Ectodermal cell (in vitro differentiated cells): ENCODE measurements around the gene DDX51.

Experiments
- H3K27ac ChIP-seq: 2 replicates; pipeline ENCODE4 v1.7.0; 2013; ENCODE audit warnings: mild to moderate bottlenecking, low read depth, low read length; ENCODE audit not compliant: insufficient read depth, poor library complexity, severe bottlenecking
- H3K27me3 ChIP-seq: 2 replicates; pipeline ENCODE4 v1.7.0; 2013; ENCODE audit warnings: mild to moderate bottlenecking, low read length; ENCODE audit not compliant: insufficient read depth, control insufficient read depth, poor library complexity, severe bottlenecking
- H3K36me3 ChIP-seq: one replicate; pipeline ENCODE4 v1.7.0; 2013; ENCODE audit warnings: low read length; ENCODE audit not compliant: control insufficient read depth, insufficient read depth
- H3K4me1 ChIP-seq: one replicate; pipeline ENCODE4 v1.7.0; 2013; ENCODE audit warnings: low read length; ENCODE audit not compliant: control insufficient read depth, insufficient read depth
- H3K4me3 ChIP-seq: 2 replicates; pipeline ENCODE4 v1.7.0; 2013; ENCODE audit warnings: low read depth, low read length, control low read depth; ENCODE audit not compliant: insufficient read depth
- H3K9me3 ChIP-seq: 2 replicates; pipeline ENCODE4 v1.7.0; 2013; ENCODE audit warnings: mild to moderate bottlenecking, low read length, moderate library complexity; ENCODE audit not compliant: control insufficient read depth
- WGBS, 2 experiments: methylation state at CpG; one replicate each; pipeline ENCODE4 v1.1.7; 2013; ENCODE audit warnings: missing lambda C conversion rate in 2 of 2; 5-methylcytosine and 5-hydroxymethylcytosine counted together

The DDX51 gene

DNA sequence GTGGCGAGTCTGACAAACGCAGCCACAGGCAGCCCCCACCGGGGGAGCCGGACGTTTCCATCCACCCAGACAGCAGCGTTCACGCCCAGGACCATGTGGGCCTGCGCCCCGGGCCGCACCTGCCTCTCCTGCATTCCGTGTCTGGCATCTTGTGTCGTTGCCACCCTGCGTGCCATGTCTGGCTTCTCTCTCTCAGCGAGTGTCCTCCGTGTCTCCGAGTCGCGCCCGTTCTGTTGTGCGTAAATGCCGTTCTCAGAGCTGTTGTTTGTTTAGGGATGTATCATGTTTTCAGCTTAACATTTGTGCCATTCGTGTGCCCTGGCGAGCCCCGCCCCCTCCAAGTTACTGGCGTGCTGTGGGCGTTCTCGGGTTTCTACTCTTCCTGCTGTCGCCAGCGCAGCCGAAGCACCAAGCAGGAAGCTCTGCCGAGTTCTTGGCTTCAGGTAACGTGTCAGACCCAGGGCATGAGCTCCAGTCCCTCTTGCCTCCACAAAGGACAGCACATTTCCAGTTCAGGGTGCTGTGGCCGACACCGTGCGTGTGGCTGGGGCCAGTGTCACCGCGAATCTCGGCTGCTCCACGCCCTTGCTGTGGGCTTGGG lies 34.8 kb upstream of the DDX51 start:
- Histone ChIP-seq H3K36me3 (no peaks in the 10 kb centered on the region), H3K4me1 (no peaks in the 10 kb centered on the region), H3K9me3 (no peaks in the 10 kb centered on the region), H3K27me3 (peaks cover 7% of the 10 kb centered on the region), H3K4me3 (no peak overlapping the region), H3K27ac (no peak overlapping the region)
- 76 to 77% methylated on average over 39 of the region's 39 CpGs for WGBS, 2 experiments

DNA sequence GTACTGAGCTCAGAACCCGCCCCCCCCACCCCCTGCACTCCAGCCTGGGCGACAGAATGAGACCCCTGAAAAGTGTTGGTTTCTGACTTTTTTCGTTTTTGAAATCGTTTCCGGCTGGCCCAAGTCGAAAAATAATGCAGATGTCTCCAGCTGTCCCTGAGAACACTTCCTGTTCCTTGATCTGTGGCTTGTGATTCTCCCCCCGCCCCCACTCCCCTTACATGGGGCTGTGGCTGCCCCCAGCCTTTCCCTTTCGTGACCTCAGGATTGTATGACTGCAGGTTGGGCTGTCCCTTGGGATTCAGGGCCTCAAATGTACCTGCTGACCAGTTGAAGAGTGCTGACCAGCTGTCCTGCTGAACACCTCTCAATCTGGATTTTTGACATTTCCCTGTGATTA lies 34.2 kb upstream of the DDX51 start:
- H3K9me3 ChIP-seq: no peaks in the 10 kb centered on the region
- H3K4me3 ChIP-seq: no peak overlapping the region
- H3K4me1 ChIP-seq: no peaks in the 10 kb centered on the region
- H3K27me3 ChIP-seq: peaks cover 5% of the 10 kb centered on the region
- no peak overlapping the region for H3K27ac ChIP-seq
- WGBS, 2 experiments: 60 to 62% methylated on average over 8 of the region's 8 CpGs
- no peaks in the 10 kb centered on the region for H3K36me3 ChIP-seq

DNA sequence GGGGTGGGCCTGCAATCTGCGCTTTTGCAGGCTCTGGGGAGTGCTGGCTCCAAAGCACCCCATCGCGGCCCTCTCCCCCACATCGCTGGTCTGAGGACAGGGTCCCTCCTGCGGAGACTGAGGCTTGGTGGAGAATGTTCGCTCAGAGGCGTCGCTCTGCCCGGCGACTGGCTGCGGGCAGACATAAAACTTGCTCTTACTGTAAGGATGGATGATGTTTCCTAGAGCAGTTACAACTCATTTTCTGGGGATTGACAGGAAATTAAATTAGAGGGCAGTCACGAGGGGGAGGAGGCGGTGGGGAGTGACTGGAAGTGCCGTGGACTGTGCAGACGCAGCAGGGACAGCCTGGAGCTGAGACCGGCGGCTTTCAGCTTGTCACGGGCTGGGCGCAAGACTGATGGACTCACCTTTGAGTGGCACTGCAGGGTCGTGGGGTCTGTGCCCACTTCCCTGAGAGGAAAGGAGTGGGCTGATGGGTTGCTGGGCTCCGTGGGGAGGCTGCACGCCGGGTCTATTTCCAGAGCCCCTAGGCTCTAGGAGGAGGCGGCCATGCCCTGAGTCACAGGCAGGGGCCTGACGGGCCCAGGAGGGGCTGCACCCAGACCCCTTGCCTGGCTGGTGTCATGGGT lies 32.9 kb upstream of the DDX51 start:
- H3K4me1 ChIP-seq: no peaks in the 10 kb centered on the region
- H3K27ac ChIP-seq: no peak overlapping the region
- H3K36me3 ChIP-seq: no peaks in the 10 kb centered on the region
- H3K4me3 ChIP-seq: no peak overlapping the region
- no peaks in the 10 kb centered on the region for H3K9me3 ChIP-seq
- WGBS, 2 experiments: 87 to 88% methylated on average over 25 of the region's 25 CpGs
- H3K27me3 ChIP-seq: peaks cover 5% of the 10 kb centered on the region

DNA sequence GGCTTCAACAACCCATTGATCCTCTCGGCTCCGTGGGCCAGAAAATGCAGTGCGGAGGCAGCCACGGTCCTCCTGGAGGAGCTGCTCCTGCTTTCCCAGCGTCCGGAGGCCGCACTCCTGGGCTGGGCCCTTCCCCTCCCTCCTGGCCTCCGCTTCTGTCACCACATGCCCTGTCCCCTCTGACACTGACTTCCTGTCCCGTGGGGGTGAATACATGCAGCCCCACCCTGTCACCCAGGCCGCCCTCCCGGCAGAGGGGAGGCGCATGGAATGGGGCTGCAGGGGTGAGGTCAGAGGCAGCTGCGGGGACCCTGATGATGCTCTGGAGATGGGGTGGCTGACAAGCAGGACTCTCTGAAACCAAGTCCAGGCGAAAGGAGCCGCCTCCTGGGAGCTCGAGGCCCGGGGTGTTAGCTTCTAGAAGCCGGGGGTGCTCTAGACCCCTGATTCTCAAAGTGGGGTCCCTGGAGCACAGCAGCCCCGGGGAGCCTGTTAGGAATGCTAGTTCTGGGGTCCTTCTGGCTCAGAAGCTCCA lies 32.3 kb upstream of the DDX51 start:
- no peak overlapping the region for H3K27ac ChIP-seq
- no peaks in the 10 kb centered on the region for H3K36me3 ChIP-seq
- no peaks in the 10 kb centered on the region for H3K9me3 ChIP-seq
- H3K4me1 ChIP-seq: no peaks in the 10 kb centered on the region
- H3K4me3 ChIP-seq: no peak overlapping the region
- peaks cover 5% of the 10 kb centered on the region for H3K27me3 ChIP-seq
- WGBS, 2 experiments: 87 to 88% methylated on average over 19 of the region's 19 CpGs

DNA sequence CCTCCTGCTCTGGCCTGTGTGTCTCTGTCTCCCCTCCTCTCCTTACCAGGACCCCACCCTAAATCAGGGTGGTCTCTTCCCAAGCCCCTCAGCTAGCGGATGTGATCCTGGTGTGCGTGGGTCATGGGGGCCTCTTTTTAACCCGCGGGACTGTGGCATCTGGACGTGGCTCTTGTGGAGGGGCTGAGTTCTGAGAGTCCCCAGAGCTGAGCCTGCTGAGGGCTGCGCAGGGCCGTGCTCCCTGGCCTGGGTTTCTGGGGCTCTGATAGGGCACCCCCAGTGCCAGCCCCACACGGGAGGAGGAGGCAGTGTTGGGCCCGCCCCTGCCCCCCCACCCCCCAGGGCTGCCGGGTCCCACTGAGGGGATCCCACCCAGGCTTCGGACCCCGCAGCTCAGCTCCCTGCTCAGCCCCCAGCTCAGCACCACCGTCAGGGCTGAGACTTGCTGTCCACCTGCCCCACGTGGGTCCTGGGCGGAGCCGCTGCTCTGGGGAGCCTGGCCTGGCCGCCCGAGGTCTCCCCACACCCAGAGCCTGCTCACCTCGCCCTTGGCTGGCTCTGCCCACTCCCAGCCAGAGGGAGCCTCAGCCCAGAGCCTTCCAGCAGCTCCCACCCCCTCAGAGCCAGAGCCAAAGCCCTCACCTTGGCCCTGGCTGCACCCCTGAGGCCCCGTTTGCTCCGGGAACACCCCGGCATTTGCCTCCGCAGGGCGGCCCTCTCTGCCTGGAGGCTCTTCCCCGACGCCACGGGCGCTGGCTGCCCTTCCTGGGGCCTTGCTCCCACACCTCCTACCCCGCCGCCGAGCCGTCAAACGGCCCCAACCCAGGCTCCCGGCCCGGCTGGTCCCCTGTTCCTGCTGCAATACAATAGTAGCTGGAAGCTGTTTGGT lies 31.6 kb upstream of the DDX51 start:
- 86 to 88% methylated on average over 35 of the region's 35 CpGs for WGBS, 2 experiments
- Histone ChIP-seq H3K27ac (no peak overlapping the region), H3K36me3 (no peaks in the 10 kb centered on the region), H3K4me1 (no peaks in the 10 kb centered on the region), H3K9me3 (no peaks in the 10 kb centered on the region), H3K27me3 (peaks cover 5% of the 10 kb centered on the region), H3K4me3 (no peak overlapping the region)

DNA sequence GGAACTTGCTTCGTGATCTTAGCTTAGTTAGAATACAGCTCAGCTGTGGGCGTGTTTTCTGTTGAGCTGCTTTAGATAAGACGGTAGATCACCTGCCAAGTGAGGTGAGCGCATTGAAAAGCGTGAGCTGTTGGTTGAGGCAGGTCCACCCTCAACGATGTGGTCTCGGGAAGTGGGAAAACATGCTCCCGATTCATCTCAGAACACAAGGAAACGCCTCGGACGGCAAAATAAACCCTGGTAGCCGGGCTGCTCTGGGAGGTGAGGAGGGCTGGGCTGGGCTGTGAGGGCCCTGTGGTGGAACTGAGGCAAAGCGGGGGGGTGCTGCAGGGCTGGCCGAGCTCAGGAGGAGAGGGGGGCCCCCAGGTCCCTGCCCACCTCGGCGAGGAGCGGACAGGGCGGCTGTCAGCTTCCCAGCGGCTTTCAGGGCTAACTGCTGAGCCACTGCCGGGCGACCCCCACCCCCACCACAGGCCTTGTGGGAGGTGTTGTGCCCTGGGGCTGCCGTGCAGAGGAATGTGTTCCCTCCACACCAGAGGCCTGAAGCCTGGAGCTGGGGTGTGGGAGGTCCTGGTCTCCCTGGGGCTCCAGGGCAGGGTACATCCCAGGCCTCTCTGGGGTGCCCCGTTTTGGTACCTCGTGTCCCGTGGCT lies 30.8 kb upstream of the DDX51 start:
- no peaks in the 10 kb centered on the region for H3K9me3 ChIP-seq
- H3K4me1 ChIP-seq: no peaks in the 10 kb centered on the region
- WGBS, 2 experiments: 82 to 85% methylated on average over 25 of the region's 25 CpGs
- no peak overlapping the region for H3K4me3 ChIP-seq
- H3K27me3 ChIP-seq: peaks cover 5% of the 10 kb centered on the region
- no peaks in the 10 kb centered on the region for H3K36me3 ChIP-seq
- H3K27ac ChIP-seq: no peak overlapping the region

DNA sequence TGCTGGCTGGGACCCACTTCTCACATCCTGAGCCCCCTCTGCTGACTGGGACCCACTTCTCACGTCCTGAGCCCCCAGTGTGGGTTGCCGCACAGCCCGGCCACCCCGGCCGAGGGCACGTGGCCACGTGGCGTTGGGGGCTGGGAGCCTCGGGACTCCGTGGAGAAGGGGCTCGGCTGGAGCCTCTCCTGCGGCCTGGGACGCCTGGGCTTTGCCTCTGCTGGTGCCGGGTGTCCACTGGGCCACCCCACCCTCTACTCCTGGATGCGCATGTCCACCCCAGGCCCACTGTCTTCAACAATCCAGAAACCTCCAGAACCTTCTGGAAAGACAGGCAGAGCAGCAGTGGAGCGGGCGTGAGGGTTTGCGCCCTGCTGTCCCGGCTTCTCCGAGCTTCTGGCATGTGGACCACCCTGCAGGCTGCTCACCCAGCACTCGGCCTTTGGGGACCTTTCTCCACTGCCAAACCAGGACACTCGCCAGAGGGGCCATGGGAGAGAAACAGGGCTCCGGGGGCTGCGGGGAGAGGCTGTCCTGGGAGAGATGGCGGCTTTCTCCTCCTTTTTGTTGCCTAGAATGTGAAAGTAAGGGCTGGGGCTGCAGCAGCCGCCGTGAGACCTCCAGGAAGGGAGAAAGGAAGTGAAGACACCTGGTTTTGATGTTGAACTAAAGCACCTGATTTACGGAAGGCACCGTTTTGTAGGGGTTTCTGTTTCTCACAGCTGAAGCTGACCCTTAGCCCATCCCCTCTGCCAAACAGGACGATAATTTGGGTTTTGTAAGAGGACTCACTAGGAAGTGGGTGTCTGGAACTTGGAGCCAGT lies 30.1 kb upstream of the DDX51 start:
- H3K4me1 ChIP-seq: no peaks in the 10 kb centered on the region
- 85 to 88% methylated on average over 30 of the region's 30 CpGs for WGBS, 2 experiments
- H3K27ac ChIP-seq: no peak overlapping the region
- no peak overlapping the region for H3K4me3 ChIP-seq
- H3K9me3 ChIP-seq: no peaks in the 10 kb centered on the region
- H3K27me3 ChIP-seq: peaks cover 5% of the 10 kb centered on the region
- no peaks in the 10 kb centered on the region for H3K36me3 ChIP-seq

DNA sequence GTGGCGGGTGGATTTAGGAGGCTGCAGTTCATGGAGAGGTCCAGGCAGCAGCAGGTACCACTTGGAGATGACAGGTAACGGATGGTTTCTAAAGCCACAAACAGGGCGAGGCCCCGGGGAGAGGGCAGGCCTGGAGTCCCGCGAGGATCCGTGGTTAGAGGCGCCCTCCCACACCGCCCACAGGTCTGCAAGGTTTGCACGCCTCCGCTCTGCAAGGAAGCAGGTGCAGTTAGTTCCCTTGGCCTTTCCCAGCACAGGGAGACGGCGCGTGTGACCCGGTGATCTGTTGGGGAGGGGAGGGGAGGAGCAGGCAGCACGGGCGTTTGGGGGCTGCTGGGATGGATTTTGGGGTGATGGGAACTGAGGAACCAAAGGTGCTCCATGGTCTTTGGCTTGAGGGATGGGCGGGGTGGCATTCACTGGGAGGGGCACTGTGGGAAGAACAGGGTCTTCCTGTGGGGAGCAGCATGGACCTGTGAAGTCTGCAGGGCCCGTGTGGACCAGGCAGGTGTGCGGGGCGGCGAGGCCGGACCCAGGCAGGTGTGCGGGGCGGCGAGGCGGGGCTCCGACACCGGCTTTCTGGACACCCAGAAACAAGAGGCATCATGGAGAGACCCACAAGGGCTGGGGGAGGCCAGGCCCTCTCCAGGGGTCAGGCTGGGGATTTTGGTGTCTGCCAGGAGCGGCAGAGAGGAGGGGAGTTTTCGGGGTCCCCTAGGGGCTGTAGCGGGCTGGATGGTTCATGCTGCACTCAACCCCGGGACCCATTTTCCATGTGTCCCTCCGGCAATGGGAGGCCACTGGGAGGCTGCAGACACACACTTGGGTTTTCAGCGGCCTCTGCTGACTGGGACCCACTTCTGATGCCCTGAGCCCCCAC lies 29.3 kb upstream of the DDX51 start:
- H3K36me3 ChIP-seq: no peaks in the 10 kb centered on the region
- no peak overlapping the region for H3K27ac ChIP-seq
- H3K4me1 ChIP-seq: no peaks in the 10 kb centered on the region
- H3K4me3 ChIP-seq: no peak overlapping the region
- 86% methylated on average over 35 of the region's 35 CpGs for WGBS, 2 experiments
- no peaks in the 10 kb centered on the region for H3K9me3 ChIP-seq
- H3K27me3 ChIP-seq: peaks cover 5% of the 10 kb centered on the region

DNA sequence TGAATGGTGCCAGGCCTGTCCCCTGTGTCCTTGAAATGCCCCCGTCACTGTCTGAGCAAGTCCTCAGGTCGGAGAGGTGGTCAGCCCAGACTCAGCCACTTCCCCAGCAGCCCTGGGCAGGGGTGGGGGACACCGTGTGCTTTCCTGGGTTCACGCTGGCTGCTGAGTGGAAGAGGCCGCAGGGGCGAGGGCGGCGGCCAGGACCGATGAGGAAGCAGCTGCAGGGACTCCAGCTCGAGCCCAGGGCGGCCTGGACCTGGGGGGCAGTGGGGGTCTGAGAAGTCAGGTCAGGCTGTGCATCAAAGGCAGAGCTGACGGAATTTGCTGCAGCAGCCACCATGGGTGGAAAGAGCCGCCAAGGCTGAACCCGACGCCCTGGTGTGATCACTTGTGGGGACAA lies 28.5 kb upstream of the DDX51 start:
- 84 to 90% methylated on average over 15 of the region's 15 CpGs for WGBS, 2 experiments
- Histone ChIP-seq H3K27ac (no peak overlapping the region), H3K9me3 (no peaks in the 10 kb centered on the region), H3K36me3 (no peaks in the 10 kb centered on the region), H3K27me3 (peaks cover 5% of the 10 kb centered on the region), H3K4me1 (no peaks in the 10 kb centered on the region), H3K4me3 (no peak overlapping the region)
